ENCODE measurements around the gene UGT2B7. TPM values are rescaled to one million over a fixed set of nuclear protein-coding genes. Genes with fewer than 3 reads are reported as not detected.
"Not testable (repeated sequence)": the region's sequence is repeated elsewhere in the genome, so short reads cannot be mapped to it uniquely, and the experiment has no call there.

Gene UGT2B7
- not detected for total RNA-seq

DNA sequence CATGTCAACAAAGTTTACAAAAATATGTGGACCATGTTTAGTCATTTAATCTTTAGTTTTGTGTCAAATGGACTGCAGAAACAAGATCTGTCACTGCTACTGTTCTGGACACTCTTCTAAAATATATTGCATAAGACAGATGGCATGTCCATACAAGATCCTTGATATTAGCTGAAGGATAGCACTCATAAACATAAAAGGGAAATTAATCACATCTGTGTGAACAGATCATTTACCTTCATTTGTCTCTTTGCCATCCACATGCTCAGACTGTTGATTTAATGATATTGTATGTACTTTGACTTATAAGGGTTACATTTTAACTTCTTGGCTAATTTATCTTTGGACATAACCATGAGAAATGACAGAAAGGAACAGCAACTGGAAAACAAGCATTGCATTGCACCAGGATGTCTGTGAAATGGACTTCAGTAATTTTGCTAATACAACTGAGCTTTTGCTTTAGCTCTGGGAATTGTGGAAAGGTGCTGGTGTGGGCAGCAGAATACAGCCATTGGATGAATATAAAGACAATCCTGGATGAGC is at the start of gene UGT2B7:
TSS of gene UGT2B7 (plus strand) at position 364 of the 546 bp plus-strand sequence. CDS start at position 411, 47 bp downstream.
- DNase-seq = no peak

- DNase-seq = no peak
Observed at GRCh38 chr4:69049860-69050259, 46.4 kb upstream of the UGT2B7 start.

GRCh38 chr4:69050853-69051575 is 45.3 kb upstream of the UGT2B7 start:
- not testable (repeated sequence) for DNase-seq

DNA sequence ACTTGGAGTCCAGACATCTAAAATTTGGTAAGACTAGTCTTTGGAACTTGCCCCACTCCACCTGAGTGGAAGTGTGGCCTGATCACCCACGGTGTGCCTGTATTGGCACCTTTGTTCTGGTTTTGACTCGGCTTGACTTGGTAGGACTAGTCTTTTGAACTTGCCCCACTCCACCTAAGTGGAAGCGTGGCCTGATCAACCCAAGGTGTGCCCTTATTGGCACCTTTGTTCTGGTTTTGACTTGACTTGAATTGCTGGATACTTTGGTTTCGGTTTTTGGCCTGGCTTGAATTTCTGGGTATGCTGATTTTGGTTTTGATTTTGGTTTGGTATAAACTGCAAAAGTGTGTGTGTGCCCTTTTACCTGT is 44.7 kb upstream of the UGT2B7 start:
- no peak for DNase-seq

- not testable (repeated sequence) for DNase-seq
Observed at GRCh38 chr4:69053309-69053885, 42.9 kb upstream of the UGT2B7 start.

GRCh38 chr4:69054033-69054432 is 42.2 kb upstream of the UGT2B7 start:
- not testable (repeated sequence) for DNase-seq

DNA sequence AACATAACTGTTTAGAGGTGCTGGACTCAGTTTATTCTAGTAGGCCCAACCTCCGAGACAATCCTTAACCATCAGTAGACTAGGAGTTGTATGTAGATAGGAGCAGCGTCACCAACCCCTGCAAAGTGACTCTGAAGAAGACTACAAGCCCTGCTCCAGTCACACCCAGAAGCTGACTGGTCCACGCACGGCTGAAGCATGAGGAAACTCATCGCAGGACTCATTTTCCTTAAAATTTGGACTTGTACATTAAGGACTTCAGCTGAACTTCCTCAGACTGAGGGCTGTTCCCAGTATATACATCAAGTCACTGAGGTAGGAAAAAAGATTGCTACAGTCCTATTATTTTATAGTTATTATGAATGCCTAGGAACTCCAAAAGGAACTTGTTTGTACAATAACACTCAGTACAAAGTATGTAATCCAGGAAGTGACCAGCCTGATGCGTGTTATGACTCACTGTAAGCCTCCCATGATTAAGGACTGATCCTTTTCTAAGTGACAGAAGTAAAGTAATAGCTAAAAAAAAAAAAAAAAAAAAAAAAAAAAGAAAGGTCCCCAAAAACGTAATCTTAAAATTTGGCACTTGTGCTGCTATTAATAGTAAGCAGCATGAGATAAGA is 41.6 kb upstream of the UGT2B7 start:
- no peak for DNase-seq

- no peak for DNase-seq
Observed at GRCh38 chr4:69056150-69056549, 40.1 kb upstream of the UGT2B7 start.

- DNase-seq = no peak
Observed at GRCh38 chr4:69056921-69057550, 39.2 kb upstream of the UGT2B7 start.

- DNase-seq = no peak
Observed at GRCh38 chr4:69057620-69058409, 38.5 kb upstream of the UGT2B7 start.

DNA sequence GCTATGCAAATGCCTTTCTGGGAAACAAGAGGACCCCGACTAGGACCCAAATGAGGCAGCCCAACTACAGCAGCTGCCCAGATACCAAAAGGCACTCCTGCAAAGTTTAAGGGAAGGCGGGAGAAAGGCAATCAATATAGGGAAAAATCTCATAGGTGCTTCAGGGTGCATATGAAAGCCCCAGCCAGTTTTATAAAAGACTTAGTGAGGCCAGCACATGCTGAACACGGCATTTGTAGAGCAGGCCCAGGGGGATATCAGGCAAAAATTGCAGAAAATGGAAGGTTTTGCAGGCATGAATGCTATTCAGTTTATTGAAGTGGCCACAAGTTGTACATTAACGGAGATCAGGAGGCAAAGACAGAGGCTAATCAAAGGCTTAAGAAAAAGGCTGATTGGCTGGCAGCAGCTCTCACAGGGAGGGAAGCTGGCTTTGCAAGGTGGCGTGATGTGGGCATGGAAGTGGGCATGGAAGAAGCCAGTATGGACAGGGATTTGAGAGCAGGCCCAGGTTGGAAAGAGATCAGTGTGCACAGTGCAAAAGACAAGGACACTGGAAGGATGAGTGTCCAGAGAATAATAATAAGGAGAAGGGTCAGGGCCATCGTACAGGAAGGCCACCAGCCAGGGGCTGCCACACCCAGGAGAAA is 37.7 kb upstream of the UGT2B7 start:
- DNase-seq = no peak

GRCh38 chr4:69060651-69061308 is 35.5 kb upstream of the UGT2B7 start:
- DNase-seq = no peak

DNA sequence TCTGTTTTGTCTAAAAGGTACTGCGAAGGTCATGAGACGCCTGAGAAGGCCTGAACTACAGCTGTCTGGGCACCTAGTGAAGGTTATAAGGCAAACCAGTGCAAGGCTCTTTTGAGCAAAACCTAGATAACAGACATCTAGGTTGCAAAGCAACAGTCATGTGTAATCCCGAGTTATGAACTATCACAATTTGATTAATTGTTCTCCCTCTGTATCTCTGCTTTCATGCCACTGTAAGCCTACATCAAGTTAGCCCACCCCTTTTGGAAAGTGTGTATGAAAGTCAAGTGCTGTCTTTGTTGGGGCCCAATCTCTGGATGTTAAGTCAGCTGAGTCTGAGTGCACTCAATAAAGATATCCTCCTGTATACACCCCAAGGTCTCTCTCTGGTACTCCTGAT is 31.9 kb upstream of the UGT2B7 start:
- no peak for DNase-seq

GRCh38 chr4:69066945-69067344 is 29.3 kb upstream of the UGT2B7 start:
- no peak for DNase-seq

DNA sequence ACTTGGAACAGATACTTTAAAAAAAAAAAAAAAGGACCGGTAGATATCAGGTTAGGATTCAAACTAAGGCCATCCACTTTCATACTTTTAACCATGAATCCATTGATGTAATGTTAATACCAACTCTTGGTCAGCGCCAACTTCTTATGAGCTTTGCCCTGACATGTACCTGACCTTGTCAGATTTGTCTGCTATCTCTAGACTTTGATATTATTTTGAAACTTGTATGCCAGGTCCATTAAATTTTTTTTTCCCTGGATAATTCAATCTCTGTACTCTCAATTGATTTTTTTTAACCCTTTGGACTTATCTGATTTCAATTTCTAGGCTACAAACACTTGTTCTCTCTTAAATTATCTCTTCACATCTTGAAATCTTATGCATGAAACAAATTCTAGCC is 27.2 kb upstream of the UGT2B7 start:
- DNase-seq = no peak

GRCh38 chr4:69070590-69070989 is 25.7 kb upstream of the UGT2B7 start:
- no peak for DNase-seq

GRCh38 chr4:69071286-69071685 is 25.0 kb upstream of the UGT2B7 start:
- DNase-seq = no peak

GRCh38 chr4:69073375-69073774 is 22.9 kb upstream of the UGT2B7 start:
- DNase-seq = no peak

GRCh38 chr4:69075061-69075792 is 21.0 kb upstream of the UGT2B7 start:
- DNase-seq = no peak

- DNase-seq = no peak
Observed at GRCh38 chr4:69078852-69079251, 17.4 kb upstream of the UGT2B7 start.
